Measurements from ENCODE around the gene SEMA4A.

SEMA4A gene

GRCh38 chr1:156149374-156150332, 3.7 kb upstream of the SEMA4A start:
- POLR2A ChIA-PET = interaction anchor here (0.5 to 1.2 kb wide), 4 partner anchors 21 to 87 kb away, joined by 3 to 9 read pairs (median 4); no protein-coding TSS in a partner anchor
- no peak overlapping the region for H3K27ac ChIP-seq (ENCODE audit: extremely low read depth, low read depth, low read length)
- no peak overlapping the region for H3K4me3 ChIP-seq (ENCODE audit: low read depth, low read length)

GRCh38 chr1:156150333-156151011, 2.9 kb upstream of the SEMA4A start:
- ChIA-PET POLR2A (interaction anchor here (1.2 kb wide), 1 partner anchor 73 kb away, joined by 3 read pairs; no protein-coding TSS in a partner anchor), CTCF (interaction anchor here (0.6 to 13.7 kb wide), 5 partner anchors 9 to 77 kb away, joined by 3 to 210 read pairs (median 3); no protein-coding TSS in a partner anchor)
- no peak overlapping the region for H3K27ac ChIP-seq (ENCODE audit: extremely low read depth, low read depth, low read length)
- H3K9me3 ChIP-seq (ENCODE audit: control insufficient read depth, insufficient read depth, low read depth, low read length) = no peaks in the 10 kb centered on the region
- no peaks in the 10 kb centered on the region for H3K4me1 ChIP-seq (ENCODE audit: control insufficient read depth, insufficient read depth, low read length)
- TF ChIP-seq ZNF600 (tag by site-specific recombination; IDR thresholded peaks at IDR 0.05) (0 out of 2 replicates have a peak, but pooled peaks have one; percentile 28), ZSCAN18 (tag by site-specific recombination; IDR thresholded peaks at IDR 0.05) (no peak)
- H3K4me3 ChIP-seq (ENCODE audit: low read depth, low read length) = no peak overlapping the region
- H3K36me3 ChIP-seq (ENCODE audit: control insufficient read depth in 2 of 2, insufficient read depth in 1 of 2, low read length in 2 of 2) = no peaks in the 10 kb centered on the region

More at GRCh38 chr1:156149374-156150332, 3.7 kb upstream of the SEMA4A start:
- H3K4me1 ChIP-seq (ENCODE audit: control insufficient read depth, insufficient read depth, low read length) = no peaks in the 10 kb centered on the region
- CTCF ChIA-PET = interaction anchor here (0.6 to 13.7 kb wide), 6 partner anchors 8 to 276 kb away, joined by 3 to 210 read pairs (median 3); no protein-coding TSS in a partner anchor
- no peaks in the 10 kb centered on the region for H3K36me3 ChIP-seq (ENCODE audit: control insufficient read depth in 2 of 2, insufficient read depth in 1 of 2, low read length in 2 of 2)
- TF ChIP-seq ZFHX2 (tag by site-specific recombination; conservative IDR thresholded peaks at IDR 0.05) = 0 out of 2 replicates have a peak, but pooled peaks have one; percentile 6
- no peak for TF ChIP-seq KLF16 (tag by site-specific recombination; IDR thresholded peaks at IDR 0.05)
- TF ChIP-seq ZBTB20 (tag by site-specific recombination; IDR thresholded peaks at IDR 0.05) = peak; percentile 26; the same call in 1 of the 2 replicates
- no peaks in the 10 kb centered on the region for H3K9me3 ChIP-seq (ENCODE audit: control insufficient read depth, insufficient read depth, low read depth, low read length)

- TF ChIP-seq GFI1B (tag by site-specific recombination; IDR thresholded peaks at IDR 0.05) (no peak), SETDB1 (IDR thresholded peaks at IDR 0.05; ENCODE audit: insufficient read length, low read length) (no peak), SP3 (tag by site-specific recombination; IDR thresholded peaks at IDR 0.05) (no peak)
- Histone ChIP-seq H3K27ac (ENCODE audit: extremely low read depth, low read depth, low read length) (no peak overlapping the region), H3K9me3 (ENCODE audit: control insufficient read depth, insufficient read depth, low read depth, low read length) (no peaks in the 10 kb centered on the region), H3K4me1 (ENCODE audit: control insufficient read depth, insufficient read depth, low read length) (no peaks in the 10 kb centered on the region), H3K4me3 (ENCODE audit: low read depth, low read length) (no peak overlapping the region), H3K36me3 (ENCODE audit: control insufficient read depth in 2 of 2, insufficient read depth in 1 of 2, low read length in 2 of 2) (no peaks in the 10 kb centered on the region)
- CTCF ChIA-PET = interaction anchor here (0.9 to 13.7 kb wide), 3 partner anchors 9 to 235 kb away, joined by 3 to 210 read pairs (median 3); no protein-coding TSS in a partner anchor
- POLR2A ChIA-PET = interaction anchor here (0.6 to 1.2 kb wide), 2 partner anchors 40 to 72 kb away, joined by 3 to 5 read pairs; no protein-coding TSS in a partner anchor
Measured at GRCh38 chr1:156151093-156151688, 2.2 kb upstream of the SEMA4A start.

- Histone ChIP-seq H3K27ac (ENCODE audit: extremely low read depth, low read depth, low read length) (no peak overlapping the region), H3K36me3 (ENCODE audit: control insufficient read depth in 2 of 2, insufficient read depth in 1 of 2, low read length in 2 of 2) (no peaks in the 10 kb centered on the region), H3K4me1 (ENCODE audit: control insufficient read depth, insufficient read depth, low read length) (no peaks in the 10 kb centered on the region), H3K4me3 (ENCODE audit: low read depth, low read length) (no peak overlapping the region), H3K9me3 (ENCODE audit: control insufficient read depth, insufficient read depth, low read depth, low read length) (no peaks in the 10 kb centered on the region)
- ChIA-PET CTCF (interaction anchor here (0.8 to 13.7 kb wide), 2 partner anchors 56 to 74 kb away, joined by 3 to 210 read pairs; no protein-coding TSS in a partner anchor), POLR2A (no interaction called here)
- TF ChIP-seq GLIS2 (tag by site-specific recombination; IDR thresholded peaks at IDR 0.05) (no peak), EGR2 (tag by site-specific recombination; IDR thresholded peaks at IDR 0.05; ENCODE audit: low read depth) (peak; percentile 56), ZFHX2 (tag by site-specific recombination; conservative IDR thresholded peaks at IDR 0.05) (0 out of 2 replicates have a peak, but pooled peaks have one; percentile 16)
Measured at GRCh38 chr1:156152628-156153027, 757 bp upstream of the SEMA4A start.

All from HEK293 (cell line).